Neuronal stem cell (in vitro differentiated cells): Measurements from ENCODE around the gene SMYD4.
A peak's percentile ranks its signal among the peaks of the same experiment; 100 is the strongest.

Source experiments
- DNase-seq: peaks from one replicate; pipeline ENCODE4 v3.0.0-alpha.2; 2013; ENCODE audit warnings: low spot score
- H2AFZ ChIP-seq: one replicate; pipeline ENCODE4 v1.6.1; 2013; ENCODE audit warnings: mild to moderate bottlenecking, low read length, inconsistent platforms
- H2AK5ac ChIP-seq: 2 replicates; pipeline ENCODE4 v1.6.1; 2013; ENCODE audit warnings: low read depth, mild to moderate bottlenecking, inconsistent platforms, low read length, moderate library complexity, mixed read lengths
- H2BK120ac ChIP-seq: 2 replicates; pipeline ENCODE4 v1.6.1; 2013; ENCODE audit warnings: low read depth, mild to moderate bottlenecking, inconsistent platforms, low read length, moderate library complexity, mixed read lengths
- H2BK12ac ChIP-seq: one replicate; pipeline ENCODE4 v1.6.1; 2013; ENCODE audit warnings: low read length, inconsistent platforms
- H2BK15ac ChIP-seq: 2 replicates; pipeline ENCODE4 v1.6.1; 2013; ENCODE audit warnings: mild to moderate bottlenecking, low read length, inconsistent platforms, mixed read lengths
- H2BK5ac ChIP-seq: one replicate; pipeline ENCODE4 v1.6.1; 2013; ENCODE audit warnings: inconsistent platforms, mild to moderate bottlenecking, low read length, moderate library complexity
- H3K14ac ChIP-seq: one replicate; pipeline ENCODE4 v1.6.1; 2013; ENCODE audit warnings: low read length, inconsistent platforms
- H3K18ac ChIP-seq: 2 replicates; pipeline ENCODE4 v1.6.1; 2013; ENCODE audit warnings: low read length, inconsistent platforms
- H3K23ac ChIP-seq: 2 replicates; pipeline ENCODE4 v1.6.1; 2013; ENCODE audit warnings: low read depth, mild to moderate bottlenecking, mixed read lengths, low read length, inconsistent platforms; ENCODE audit not compliant: poor library complexity
- H3K27ac ChIP-seq: replicated peaks from 3 replicates; pipeline ENCODE4 v1.5.1; 2013; ENCODE audit warnings: low read length, inconsistent platforms
- H3K27me3 ChIP-seq, 3 experiments: 2 replicates each; pipeline ENCODE4 v1.6.1; 2013; ENCODE audit warnings: low read length in 3 of 3, mild to moderate bottlenecking in 2 of 3, inconsistent platforms in 1 of 3, low read depth in 1 of 3, mixed read lengths in 1 of 3, moderate library complexity in 1 of 3; ENCODE audit not compliant: control insufficient read depth in 3 of 3, insufficient read depth in 3 of 3
- H3K36me3 ChIP-seq, 2 donors: replicated peaks in 1 of 2; 2 replicates each; pipeline ENCODE4 v1.6.1; 2013; ENCODE audit warnings: low read length in 2 of 2; ENCODE audit not compliant: control insufficient read depth in 2 of 2, insufficient read depth in 2 of 2
- H3K4ac ChIP-seq: 2 replicates; pipeline ENCODE4 v1.6.1; 2013; ENCODE audit warnings: inconsistent platforms, mild to moderate bottlenecking, low read length, moderate library complexity
- H3K4me1 ChIP-seq, 2 donors: 1 replicate in 1 of 2; 2 replicates in 1 of 2; pipeline ENCODE4 v1.6.1; 2013; ENCODE audit warnings: low read length in 2 of 2, low read depth in 1 of 2; ENCODE audit not compliant: control insufficient read depth in 2 of 2, insufficient read depth in 1 of 2
- H3K4me2 ChIP-seq: one replicate; pipeline ENCODE4 v1.6.1; 2013; ENCODE audit warnings: mild to moderate bottlenecking, low read length, inconsistent platforms; ENCODE audit not compliant: insufficient read depth, poor library complexity, severe bottlenecking
- H3K4me3 ChIP-seq, 2 donors: 2 replicates each; pipeline ENCODE4 v1.5.1; 2013; ENCODE audit warnings: low read length in 2 of 2, mild to moderate bottlenecking in 2 of 2, inconsistent platforms in 1 of 2, moderate library complexity in 1 of 2
- H3K79me1 ChIP-seq: one replicate; pipeline ENCODE4 v1.6.1; 2013; ENCODE audit warnings: low read depth, mild to moderate bottlenecking, inconsistent platforms, low read length, moderate library complexity
- H3K9ac ChIP-seq: one replicate; pipeline ENCODE4 v1.6.1; 2013; ENCODE audit warnings: mild to moderate bottlenecking, low read depth, low read length, inconsistent platforms; ENCODE audit not compliant: poor library complexity
- H3K9me3 ChIP-seq, 2 donors: replicated peaks in 1 of 2; 2 replicates each; pipeline versions ENCODE3 to v1.6.1; 2013; ENCODE audit warnings: low read length in 2 of 2, mild to moderate bottlenecking in 2 of 2, inconsistent platforms in 1 of 2, low read depth in 1 of 2, mixed read lengths in 1 of 2, moderate library complexity in 1 of 2; ENCODE audit not compliant: control insufficient read depth in 2 of 2, insufficient read depth in 1 of 2
- H4K8ac ChIP-seq: one replicate; pipeline ENCODE4 v1.6.1; 2013; ENCODE audit warnings: low read depth, mild to moderate bottlenecking, inconsistent platforms, low read length, moderate library complexity
- H4K91ac ChIP-seq: one replicate; pipeline ENCODE4 v1.6.1; 2013; ENCODE audit warnings: low read length, low read depth, mild to moderate bottlenecking, inconsistent platforms; ENCODE audit not compliant: poor library complexity
- WGBS, 2 donors: extraction: QIAGEN DNeasy Blood & Tissue Kit; methylation state at CpG; one replicate each; pipeline ENCODE4 v1.1.7; 2013; ENCODE audit warnings: missing lambda C conversion rate in 2 of 2, mixed read lengths in 1 of 2; ENCODE audit not compliant: insufficient read length in 2 of 2, insufficient replicate concordance in 1 of 2; ENCODE audit errors: extremely low coverage in 2 of 2; 5-methylcytosine and 5-hydroxymethylcytosine counted together

The SMYD4 gene

GRCh38 chr17:1834380-1835149 is 4.9 kb upstream of the SMYD4 start:
- no peak for DNase-seq
- no peak overlapping the region for H2BK5ac ChIP-seq
- no peak overlapping the region for H3K4ac ChIP-seq
- H2BK120ac ChIP-seq: no peak overlapping the region
- H3K79me1 ChIP-seq: no peaks in the 10 kb centered on the region
- H3K9me3 ChIP-seq: no peaks in the 10 kb centered on the region
- H2BK15ac ChIP-seq: no peak overlapping the region
- H2BK12ac ChIP-seq: no peak overlapping the region
- no peak overlapping the region for H2AFZ ChIP-seq
- no peak overlapping the region for H3K4me2 ChIP-seq
- no peak overlapping the region for H4K8ac ChIP-seq
- peaks cover 0 to 6% of the 10 kb centered on the region in 2 donors for H3K4me1 ChIP-seq
- no peak overlapping the region for H3K27ac ChIP-seq
- H3K23ac ChIP-seq: no peak overlapping the region
- no CpG with 5 or more reads among the region's 12 CpGs for WGBS, 2 donors
- no peaks in the 10 kb centered on the region for H3K27me3 ChIP-seq
- H2AK5ac ChIP-seq: no peak overlapping the region
- peaks cover 4 to 58% of the 10 kb centered on the region in 2 donors for H3K36me3 ChIP-seq
- no peak overlapping the region for H4K91ac ChIP-seq
- H3K18ac ChIP-seq: no peak overlapping the region
- no peak overlapping the region for H3K9ac ChIP-seq
- no peak overlapping the region for H3K14ac ChIP-seq
- no peak overlapping the region for H3K4me3 ChIP-seq

DNA sequence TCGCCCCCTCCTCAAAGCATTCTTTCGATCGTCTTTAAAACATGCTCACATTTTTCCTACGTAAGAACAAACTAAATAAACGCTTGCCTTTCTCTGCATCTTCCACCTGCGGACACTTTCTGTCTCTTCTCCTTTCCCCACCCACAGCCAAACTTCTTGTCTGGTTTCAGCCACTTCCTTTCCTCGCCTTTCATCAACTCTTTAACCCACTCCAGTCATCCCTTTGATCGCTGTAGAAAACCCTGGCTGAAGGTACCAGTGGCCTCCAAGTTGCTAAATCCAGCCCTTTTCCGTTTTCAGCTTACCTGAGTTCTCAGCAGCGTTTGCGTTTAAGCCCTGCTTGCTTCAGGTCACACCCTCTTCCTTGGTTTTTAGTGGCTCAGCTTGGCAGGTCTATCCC is 586 bp upstream of the SMYD4 start:
- no peak overlapping the region for H4K91ac ChIP-seq

GRCh38 chr17:1829216-1829591 is 498 bp downstream of the SMYD4 start:
- Histone ChIP-seq H2BK12ac (no peak overlapping the region), H4K91ac (no peak overlapping the region), H2BK5ac (no peak overlapping the region), H3K9me3 (no peaks in the 10 kb centered on the region), H3K14ac (no peak overlapping the region), H3K9ac (peak overlapping the region; percentile 85), H3K36me3 (peaks cover 7 to 61% of the 10 kb centered on the region in 2 donors), H3K23ac (no peak overlapping the region), H3K4ac (no peak overlapping the region), H2AFZ (peak overlapping the region; percentile 100), H3K4me3 (peak overlapping the region; percentile 90 to 99), H2BK120ac (no peak overlapping the region), H3K4me1 (peaks cover 3 to 11% of the 10 kb centered on the region in 2 donors), H3K18ac (peak overlapping the region; percentile 89), H4K8ac (no peak overlapping the region), H2BK15ac (no peak overlapping the region), H2AK5ac (no peak overlapping the region), H3K27ac (no peak overlapping the region), H3K27me3 (no peaks in the 10 kb centered on the region), H3K4me2 (peak overlapping the region; percentile 63), H3K79me1 (peaks cover 2% of the 10 kb centered on the region)
- no CpG with 5 or more reads among the region's 13 CpGs for WGBS, 2 donors
- peak; percentile 5 for DNase-seq

More for the DNA sequence above, 586 bp upstream of the SMYD4 start:
- Histone ChIP-seq H3K4me2 (peak overlapping the region; percentile 80), H3K4ac (no peak overlapping the region), H2AFZ (peak overlapping the region; percentile 100), H3K9me3 (no peaks in the 10 kb centered on the region), H3K27me3 (no peaks in the 10 kb centered on the region), H3K79me1 (peaks cover 2% of the 10 kb centered on the region), H2AK5ac (no peak overlapping the region), H3K23ac (no peak overlapping the region), H2BK5ac (no peak overlapping the region), H3K9ac (peak overlapping the region; percentile 89), H3K14ac (no peak overlapping the region), H3K36me3 (peaks cover 7 to 61% of the 10 kb centered on the region in 2 donors), H2BK15ac (no peak overlapping the region), H2BK12ac (no peak overlapping the region), H3K27ac (no peak overlapping the region), H2BK120ac (no peak overlapping the region), H4K8ac (no peak overlapping the region), H3K18ac (peak overlapping the region; percentile 88), H3K4me1 (peaks cover 3 to 11% of the 10 kb centered on the region in 2 donors), H3K4me3 (peak overlapping the region; percentile 90 to 99)
- peak; percentile 26 for DNase-seq
- no CpG with 5 or more reads among the region's 11 CpGs for WGBS, 2 donors

DNA sequence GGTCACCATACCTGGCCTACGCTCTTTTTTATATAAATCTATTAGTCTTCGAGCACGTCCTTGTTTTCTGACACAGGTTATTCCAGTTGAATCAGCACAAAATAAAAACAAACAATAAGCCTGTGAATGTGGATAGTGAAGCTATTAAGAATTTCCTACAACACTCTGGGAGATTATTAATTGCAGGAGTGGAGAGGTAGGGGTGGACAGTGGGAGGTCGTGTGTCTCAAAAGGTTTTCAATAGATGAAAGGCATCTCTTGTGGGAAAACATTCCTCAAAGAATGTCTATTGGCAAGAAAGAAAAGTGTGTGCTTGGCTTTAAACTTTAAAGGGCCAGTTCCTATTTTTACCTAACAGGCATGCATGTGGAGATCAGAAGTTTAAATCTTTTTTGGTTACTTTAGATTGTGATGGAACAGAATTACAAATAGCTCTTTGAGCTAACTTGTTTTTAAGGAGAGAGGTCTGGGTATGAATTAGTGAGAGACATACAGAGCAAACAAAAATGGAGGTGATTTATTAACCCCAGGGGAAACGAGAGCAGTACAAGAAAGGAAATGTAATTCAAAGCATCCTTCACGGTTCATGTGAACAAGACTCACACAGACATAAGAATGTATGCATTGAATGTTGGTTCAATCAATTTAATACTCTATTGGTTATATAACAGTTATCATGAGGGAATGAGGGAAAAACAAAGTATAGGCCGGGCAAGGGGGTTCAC is 9.0 kb downstream of the SMYD4 start:
- Histone ChIP-seq H3K18ac (no peak overlapping the region), H3K79me1 (peaks cover 2% of the 10 kb centered on the region), H2AK5ac (no peak overlapping the region), H3K4me2 (no peak overlapping the region), H3K9ac (no peak overlapping the region), H3K4ac (no peak overlapping the region), H4K91ac (no peak overlapping the region), H2BK15ac (no peak overlapping the region), H3K27ac (no peak overlapping the region), H3K4me1 (peaks cover 0 to 2% of the 10 kb centered on the region in 2 donors), H2AFZ (no peak overlapping the region), H3K23ac (no peak overlapping the region), H3K36me3 (peaks cover 7 to 79% of the 10 kb centered on the region in 2 donors), H3K4me3 (no peak overlapping the region), H3K9me3 (no peaks in the 10 kb centered on the region), H2BK120ac (no peak overlapping the region), H3K27me3 (no peaks in the 10 kb centered on the region), H2BK5ac (no peak overlapping the region), H3K14ac (no peak overlapping the region), H2BK12ac (no peak overlapping the region), H4K8ac (no peak overlapping the region)
- no peak for DNase-seq
- WGBS, 2 donors: no CpG with 5 or more reads among the region's 7 CpGs
